ENCODE measurements around the gene PSMA1.

DNA sequence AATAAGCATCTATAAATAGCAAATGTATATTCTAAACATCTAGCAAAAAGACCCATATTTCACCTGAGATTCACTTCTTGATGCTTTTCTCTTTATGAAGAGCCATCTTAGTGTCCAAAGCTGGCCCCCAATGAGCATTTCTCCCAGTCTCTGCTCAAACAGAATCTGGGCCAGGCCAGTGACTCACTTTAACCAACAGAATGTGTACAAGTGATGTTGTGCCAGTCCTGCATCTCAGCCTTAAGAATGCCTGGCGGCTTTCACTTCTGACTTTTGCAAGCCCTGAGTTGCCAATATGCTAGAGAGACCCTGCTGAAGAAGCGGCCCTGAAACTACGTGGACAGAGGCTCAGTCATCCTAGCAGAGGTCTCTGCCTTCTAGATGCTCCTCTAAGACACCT lies 13.7 kb downstream of the PSMA1 start:
- TF ChIP-seq, protein P1, sequence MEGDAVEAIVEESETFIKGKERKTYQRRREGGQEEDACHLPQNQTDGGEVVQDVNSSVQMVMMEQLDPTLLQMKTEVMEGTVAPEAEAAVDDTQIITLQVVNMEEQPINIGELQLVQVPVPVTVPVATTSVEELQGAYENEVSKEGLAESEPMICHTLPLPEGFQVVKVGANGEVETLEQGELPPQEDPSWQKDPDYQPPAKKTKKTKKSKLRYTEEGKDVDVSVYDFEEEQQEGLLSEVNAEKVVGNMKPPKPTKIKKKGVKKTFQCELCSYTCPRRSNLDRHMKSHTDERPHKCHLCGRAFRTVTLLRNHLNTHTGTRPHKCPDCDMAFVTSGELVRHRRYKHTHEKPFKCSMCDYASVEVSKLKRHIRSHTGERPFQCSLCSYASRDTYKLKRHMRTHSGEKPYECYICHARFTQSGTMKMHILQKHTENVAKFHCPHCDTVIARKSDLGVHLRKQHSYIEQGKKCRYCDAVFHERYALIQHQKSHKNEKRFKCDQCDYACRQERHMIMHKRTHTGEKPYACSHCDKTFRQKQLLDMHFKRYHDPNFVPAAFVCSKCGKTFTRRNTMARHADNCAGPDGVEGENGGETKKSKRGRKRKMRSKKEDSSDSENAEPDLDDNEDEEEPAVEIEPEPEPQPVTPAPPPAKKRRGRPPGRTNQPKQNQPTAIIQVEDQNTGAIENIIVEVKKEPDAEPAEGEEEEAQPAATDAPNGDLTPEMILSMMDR (IDR thresholded peaks at IDR 0.05), result no peak
- TF ChIP-seq POLR2A (IDR thresholded peaks at IDR 0.05), result no peak
